Endothelial cell of umbilical vein (primary cell): ENCODE results near the gene KNTC1. TPM values are rescaled to one million over a fixed set of nuclear protein-coding genes. Genes with fewer than 3 reads are reported as not detected.

Experiments
- BruUV-seq: library from RNA; stranded (reverse); fragments of 400-500 nt; replicated peaks from 2 replicates; lab custom pipeline; 2021; lab: Mats Ljungman, UMichigan
- CTCF ChIA-PET: fragments of 300-600, 350-600 bp; sonication (Branson Sonifier 250); formaldehyde crosslinking; loops from one replicate; lab custom pipeline; 2021; ENCODE audit warnings: antibody characterized with exemption, inconsistent platforms; lab: Charles Lee
- POLR2A ChIA-PET: fragments of 300-600, 350-600 bp; sonication (Branson Sonifier 250); formaldehyde crosslinking; loops from one replicate; lab custom pipeline; 2021; ENCODE audit warnings: antibody characterized with exemption, inconsistent platforms; lab: Charles Lee
- DNase-seq: peaks from one replicate; pipeline ENCODE4 v3.0.0-alpha.2; 2011; ENCODE audit warnings: low read depth, low spot score
- FAIRE-seq: peaks from 2 replicates; lab custom pipeline; 2011; peaks lifted over from hg19 to GRCh38; lab: Jason Lieb, UNC
- H2AFZ ChIP-seq: 2 replicates; pipeline ENCODE4 v1.6.0; 2012; ENCODE audit warnings: low read depth, low read length, control low read depth, inconsistent platforms
- H3K27ac ChIP-seq: 2 replicates; pipeline ENCODE4 v1.5.1; 2011; ENCODE audit warnings: low read depth, mild to moderate bottlenecking, control low read depth, low read length, moderate library complexity; ENCODE audit not compliant: insufficient read depth
- H3K27me3 ChIP-seq, 2 experiments: 2 replicates each; pipeline versions ENCODE4 v1.6.0 to v1.6.1; 2011; ENCODE audit warnings: low read length in 2 of 2, mixed read lengths in 1 of 2; ENCODE audit not compliant: control insufficient read depth in 2 of 2, insufficient read depth in 2 of 2
- H3K36me3 ChIP-seq, 2 experiments: 2 replicates in 1 of 2; 3 replicates in 1 of 2; pipeline ENCODE4 v1.5.1; 2011; ENCODE audit warnings: low read length in 2 of 2, mild to moderate bottlenecking in 1 of 2, moderate library complexity in 1 of 2; ENCODE audit not compliant: control insufficient read depth in 2 of 2, insufficient read depth in 2 of 2; ENCODE audit errors: extremely low read depth in 1 of 2
- H3K4me1 ChIP-seq: 3 replicates; pipeline ENCODE4 v1.5.1; 2011; ENCODE audit warnings: mild to moderate bottlenecking, low read length; ENCODE audit not compliant: control insufficient read depth, insufficient read depth; ENCODE audit errors: extremely low read depth
- H3K4me2 ChIP-seq: 2 replicates; pipeline ENCODE4 v1.6.1; 2011; ENCODE audit warnings: low read length, control low read depth, mixed read lengths; ENCODE audit not compliant: insufficient read depth
- H3K4me3 ChIP-seq, 3 experiments: fragments of 200-600 bp in 1 of 3; sonication (generic), shearing (Covaris generic) in 1 of 3; replicated peaks in 1 of 3; 2 replicates each; pipeline ENCODE4 v1.5.1; 2011 to 2016; ENCODE audit warnings: control low read depth in 3 of 3, low read length in 3 of 3, mild to moderate bottlenecking in 2 of 3, inconsistent platforms in 1 of 3, low read depth in 1 of 3, moderate library complexity in 1 of 3; ENCODE audit not compliant: insufficient read depth in 1 of 3
- H3K79me2 ChIP-seq: 2 replicates; pipeline ENCODE4 v1.6.0; 2012; ENCODE audit warnings: low read length, inconsistent platforms; ENCODE audit not compliant: control insufficient read depth, insufficient read depth
- H3K9ac ChIP-seq: replicated peaks from 2 replicates; pipeline ENCODE3; 2011; ENCODE audit warnings: low read length, control low read depth; ENCODE audit not compliant: insufficient read depth; ENCODE audit errors: extremely low read depth
- H3K9me1 ChIP-seq: replicated peaks from 3 replicates; pipeline ENCODE4 v1.6.0; 2011; ENCODE audit warnings: mild to moderate bottlenecking, low read length; ENCODE audit not compliant: control insufficient read depth, insufficient read depth; ENCODE audit errors: extremely low read depth
- H3K9me3 ChIP-seq: replicated peaks from 2 replicates; pipeline ENCODE4 v1.5.1; 2012; ENCODE audit warnings: low read length, inconsistent platforms; ENCODE audit not compliant: control insufficient read depth, insufficient read depth
- H4K20me1 ChIP-seq: replicated peaks from 2 replicates; pipeline ENCODE3; 2011; ENCODE audit warnings: mild to moderate bottlenecking, low read length; ENCODE audit not compliant: control insufficient read depth, insufficient read depth; ENCODE audit errors: extremely low read depth
- CTCF ChIP-seq, 2 donors: IDR thresholded peaks; 1 replicate in 1 of 2; 2 replicates in 1 of 2; pipeline ENCODE4 v1.5.1; 2011; ENCODE audit warnings: low read length in 2 of 2, mild to moderate bottlenecking in 2 of 2, moderate library complexity in 2 of 2, control low read depth in 1 of 2, inconsistent platforms in 1 of 2, low read depth in 1 of 2; ENCODE audit not compliant: insufficient read depth in 1 of 2; ENCODE audit errors: extremely low read depth in 1 of 2
- EZH2 ChIP-seq: IDR thresholded peaks from 2 replicates; pipeline ENCODE4 v1.6.1; 2012; ENCODE audit warnings: borderline replicate concordance, low read depth, mild to moderate bottlenecking, moderate library complexity, low read length, inconsistent platforms; ENCODE audit not compliant: severe bottlenecking
- FOS ChIP-seq: IDR thresholded peaks from 2 replicates; pipeline ENCODE4 v1.6.1; 2011; ENCODE audit warnings: mild to moderate bottlenecking, low read length, moderate library complexity, borderline replicate concordance; ENCODE audit not compliant: insufficient read depth
- GATA2 ChIP-seq: IDR thresholded peaks from 2 replicates; pipeline ENCODE4 v1.7.0; 2011; ENCODE audit warnings: low read depth, mild to moderate bottlenecking, moderate library complexity, mixed read lengths, low read length; ENCODE audit not compliant: insufficient read length, insufficient read depth
- JUN ChIP-seq: IDR thresholded peaks from 2 replicates; pipeline ENCODE4 v1.6.1; 2011; ENCODE audit warnings: borderline replicate concordance, low read depth; ENCODE audit not compliant: insufficient read length, insufficient read depth
- MYC ChIP-seq: IDR thresholded peaks from one replicate; pipeline ENCODE4 v1.6.1; 2011; ENCODE audit warnings: mild to moderate bottlenecking, low read depth, low read length
- POLR2A ChIP-seq: IDR thresholded peaks from 2 replicates; pipeline ENCODE4 v1.6.1; 2012; ENCODE audit warnings: low read depth, mild to moderate bottlenecking, control low read depth, low read length
- POLR2AphosphoS5 ChIP-seq: IDR thresholded peaks from 2 replicates; pipeline ENCODE4 v1.6.1; 2012; ENCODE audit warnings: low read depth, mild to moderate bottlenecking, control low read depth, low read length, moderate library complexity; ENCODE audit not compliant: insufficient read depth
- dilution Hi-C: fragments of 300-500 bp; cut with MboI; formaldehyde crosslinking; loops from one replicate; pipeline ENCODE4 v1.15.0; 2019; ENCODE audit warnings: low sequenced_read_pairs; ENCODE audit not compliant: extremely low pct_ligation_motif_present
- intact Hi-C: fragments of 100-400 bp; cut with micrococcal nuclease; formaldehyde crosslinking; loops from one replicate; pipeline ENCODE4 v1.10.0; 2022
- polyA plus RNA-seq, 4 experiments: library from polyadenylated mRNA; depleted of rRNA in 3 of 4; stranded (reverse) in 3 of 4; unstranded in 1 of 4; fragments of >200 nt; gene quantifications; 2 replicates each; pipeline versions ENCODE4 v1.2.1 to v1.2.3, GENCODE V29; 2011 to 2012; ENCODE audit warnings: missing spikeins in 1 of 4
- total RNA-seq: library from RNA; stranded (reverse); gene quantifications from 2 replicates; pipeline ENCODE4 v1.2.3, GENCODE V29; 2021
- TF ChIP-seq, protein P1 (sequence below): IDR thresholded peaks from 2 replicates; pipeline ENCODE4 v1.6.1; 2011; ENCODE audit not compliant: insufficient read depth, insufficient read length

Gene KNTC1
- total and polyA plus RNA-seq, 2 donors (not counting 3 experiments of a cell fraction or from before 2014, with no cell fraction given): 15.5 to 52.9 TPM

- Histone ChIP-seq H3K9ac (no peak overlapping the region), H3K4me2 (no peak overlapping the region), H3K9me1 (no peaks in the 10 kb centered on the region), H3K27me3 (no peaks in the 10 kb centered on the region), H3K36me3 (peaks cover 1 to 5% of the 10 kb centered on the region in 2 experiments), H3K4me1 (no peaks in the 10 kb centered on the region), H3K4me3 (no peak overlapping the region), H4K20me1 (no peaks in the 10 kb centered on the region), H3K9me3 (no peaks in the 10 kb centered on the region), H2AFZ (no peak overlapping the region), H3K27ac (no peak overlapping the region), H3K79me2 (no peaks in the 10 kb centered on the region)
- POLR2A ChIA-PET: no interaction called here
- CTCF ChIA-PET: interaction anchor here (1.1 to 1.4 kb wide), 2 partner anchors 10 to 27 kb away, joined by 5 to 7 read pairs; no protein-coding TSS in a partner anchor
- DNase-seq: no peak
- no TSS peak for BruUV-seq
- no peak for FAIRE-seq
- intact Hi-C loops (no loop called here), dilution Hi-C loops (no loop called here)
- TF ChIP-seq, protein P1, sequence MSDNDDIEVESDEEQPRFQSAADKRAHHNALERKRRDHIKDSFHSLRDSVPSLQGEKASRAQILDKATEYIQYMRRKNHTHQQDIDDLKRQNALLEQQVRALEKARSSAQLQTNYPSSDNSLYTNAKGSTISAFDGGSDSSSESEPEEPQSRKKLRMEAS: no peak
- no peak for TF ChIP-seq GATA2
Observed at GRCh38 chr12:122604993-122605392, 77.9 kb downstream of the KNTC1 start.

DNA sequence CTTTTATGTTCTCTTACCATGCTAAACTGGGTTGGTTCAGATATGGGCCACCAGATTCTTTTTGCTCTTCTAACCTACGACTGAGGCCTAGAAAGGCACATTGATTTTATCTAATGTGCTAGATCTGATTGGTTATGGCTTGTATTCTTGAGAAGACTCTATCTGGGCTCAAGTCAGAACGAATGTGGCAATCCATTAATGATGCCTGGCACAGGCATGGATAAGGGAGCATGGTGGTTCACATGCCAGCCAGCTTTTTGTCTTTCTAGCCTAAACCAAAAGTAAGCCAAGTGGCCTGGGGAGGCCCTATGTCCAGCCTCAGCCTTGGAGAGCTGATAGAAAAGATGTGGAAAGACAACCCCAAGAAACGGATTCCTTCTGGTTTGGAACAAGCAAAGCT, 82.7 kb downstream of the KNTC1 start:
- intact Hi-C loops: no loop called here
- CTCF ChIA-PET: interaction anchor here (1.2 to 2.0 kb wide), 2 partner anchors 19 to 184 kb away, joined by 3 to 6 read pairs; no protein-coding TSS in a partner anchor

More for the DNA sequence above, 82.7 kb downstream of the KNTC1 start:
- dilution Hi-C loops: no loop called here
- H3K36me3 ChIP-seq: peaks cover 1 to 6% of the 10 kb centered on the region in 2 experiments
- FAIRE-seq (no peak), DNase-seq (no peak)
- H3K27ac ChIP-seq: no peak overlapping the region
- no peaks in the 10 kb centered on the region for H4K20me1 ChIP-seq
- H3K4me2 ChIP-seq: no peak overlapping the region
- no peak overlapping the region for H2AFZ ChIP-seq
- no peaks in the 10 kb centered on the region for H3K9me1 ChIP-seq
- H3K79me2 ChIP-seq: no peaks in the 10 kb centered on the region
- no TSS peak for BruUV-seq
- no peaks in the 10 kb centered on the region for H3K4me1 ChIP-seq
- TF ChIP-seq POLR2AphosphoS5 (no peak), GATA2 (no peak), FOS (no peak), CTCF (IDR thresholded peaks at IDR 0.05; ENCODE audit: extremely low read depth in 1 of 2, insufficient read depth in 1 of 2, low read depth in 1 of 2, low read length in 2 of 2) (no peak), POLR2A (no peak), EZH2 (no peak), JUN (no peak), MYC (no peak)
- TF ChIP-seq, protein P1: no peak
- no peaks in the 10 kb centered on the region for H3K9me3 ChIP-seq
- no peak overlapping the region for H3K9ac ChIP-seq
- H3K27me3 ChIP-seq: no peaks in the 10 kb centered on the region
- H3K4me3 ChIP-seq: no peak overlapping the region
- POLR2A ChIA-PET: no interaction called here
